Osteocyte (in vitro differentiated cells): ENCODE data around the gene HOXA7. TPM values are rescaled to one million over a fixed set of nuclear protein-coding genes. Genes with fewer than 3 reads are reported as not detected.

Experiments used
- DNase-seq: peaks from one replicate; pipeline ENCODE4 v3.0.0; 2021; ENCODE audit warnings: mixed read lengths; ENCODE audit not compliant: unreplicated experiment; ENCODE audit errors: extremely low spot score
- H3K27ac Mint-ChIP-seq: one replicate; pipeline ENCODE4 v1.8.0; 2021; ENCODE audit warnings: mild to moderate bottlenecking, mixed read lengths; ENCODE audit not compliant: unreplicated experiment
- H3K27me3 Mint-ChIP-seq: one replicate; pipeline ENCODE4 v1.8.0; 2021; ENCODE audit warnings: mixed read lengths; ENCODE audit not compliant: unreplicated experiment
- H3K36me3 Mint-ChIP-seq: one replicate; pipeline ENCODE4 v1.8.0; 2021; ENCODE audit warnings: mixed read lengths; ENCODE audit not compliant: unreplicated experiment
- H3K4me1 Mint-ChIP-seq: one replicate; pipeline ENCODE4 v1.8.0; 2021; ENCODE audit warnings: mixed read lengths; ENCODE audit not compliant: unreplicated experiment
- H3K4me3 Mint-ChIP-seq: one replicate; pipeline ENCODE4 v1.8.0; 2021; ENCODE audit warnings: mild to moderate bottlenecking, moderate library complexity, mixed read lengths; ENCODE audit not compliant: unreplicated experiment
- H3K9me3 Mint-ChIP-seq: one replicate; pipeline ENCODE4 v1.8.0; 2021; ENCODE audit warnings: mixed read lengths; ENCODE audit not compliant: unreplicated experiment
- CTCF ChIP-seq: fragments of 200-600 bp; sonication (generic); IDR thresholded peaks from 2 replicates; pipeline ENCODE4 v1.5.0; 2021; ENCODE audit warnings: antibody characterized with exemption, mild to moderate bottlenecking, moderate library complexity
- total RNA-seq: library from RNA; stranded (reverse); gene quantifications from 2 replicates; pipeline ENCODE4 v1.2.1, GENCODE V29; 2021

The HOXA7 gene
- total RNA-seq, 1 donor from 2014 or later, result not detected

DNA sequence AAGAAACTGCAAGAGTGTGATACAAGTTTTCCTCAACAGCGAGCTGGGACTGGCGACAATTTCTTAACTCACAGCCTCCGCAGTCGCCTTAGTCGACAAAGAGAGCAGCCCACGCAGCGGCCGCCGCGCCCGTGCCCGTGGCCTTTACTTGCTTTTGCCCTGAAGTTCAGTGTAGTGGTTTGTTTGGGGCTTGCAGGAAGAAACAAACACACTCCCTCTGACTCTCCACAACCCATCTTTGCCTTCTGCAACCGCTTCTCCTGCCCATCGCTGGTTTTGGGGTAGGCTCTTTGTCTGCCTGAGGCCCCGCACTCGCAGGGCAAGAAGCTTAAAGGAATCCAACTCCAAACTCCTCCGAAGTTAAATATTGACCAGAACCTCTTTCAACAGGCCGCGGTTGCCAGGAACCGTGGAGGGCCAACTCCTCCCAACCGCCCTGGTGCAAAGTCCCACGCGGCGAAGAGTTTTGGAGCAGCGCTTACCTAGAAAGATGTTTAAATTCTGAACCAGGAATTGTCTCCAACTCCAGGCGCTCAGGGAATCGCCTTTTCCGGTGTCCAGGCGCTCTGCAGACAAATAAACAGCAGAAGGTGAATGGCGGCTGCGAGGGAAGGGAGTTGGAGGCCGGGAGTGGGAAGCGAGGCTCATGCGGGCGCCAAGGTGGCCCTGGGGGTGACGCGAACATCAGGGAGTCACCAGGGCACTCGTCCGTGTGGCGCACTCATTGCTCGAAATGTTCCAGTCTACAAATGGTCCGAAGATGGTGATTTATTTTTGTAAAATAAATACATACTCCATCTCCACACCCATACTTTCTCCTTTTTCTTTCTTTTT is 34.2 kb downstream of the HOXA7 start:
- no peak for DNase-seq
- H3K9me3 Mint-ChIP-seq, result no peaks in the 10 kb centered on the region
- no peaks in the 10 kb centered on the region for H3K4me1 Mint-ChIP-seq
- no peak overlapping the region for H3K4me3 Mint-ChIP-seq
- no peaks in the 10 kb centered on the region for H3K36me3 Mint-ChIP-seq
- TF ChIP-seq CTCF, result no peak
- H3K27ac Mint-ChIP-seq, result no peak overlapping the region
- peaks cover 96% of the 10 kb centered on the region for H3K27me3 Mint-ChIP-seq

DNA sequence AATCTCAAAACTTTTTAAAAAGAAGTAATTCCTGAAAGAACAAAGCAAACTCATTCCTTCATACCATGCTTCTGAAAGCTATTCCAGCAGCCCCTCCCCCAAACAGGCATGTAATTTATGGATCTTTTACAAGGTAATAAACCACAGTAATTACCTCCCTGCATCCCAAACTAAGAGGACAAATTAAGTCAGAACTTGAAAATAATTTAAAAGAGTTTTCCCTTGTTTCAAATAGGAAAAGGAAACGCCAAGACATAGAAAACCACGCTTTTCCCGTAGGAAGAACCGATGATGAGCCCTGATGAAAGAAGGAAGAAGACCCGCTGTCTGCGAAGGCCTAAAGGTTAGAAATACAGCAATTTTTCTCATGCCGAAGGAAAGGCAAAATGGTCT is 34.8 kb downstream of the HOXA7 start:
- Mint-ChIP-seq H3K4me1 (no peaks in the 10 kb centered on the region), H3K9me3 (no peaks in the 10 kb centered on the region), H3K36me3 (no peaks in the 10 kb centered on the region), H3K4me3 (no peak overlapping the region), H3K27me3 (peaks cover 96% of the 10 kb centered on the region), H3K27ac (no peak overlapping the region)
- no peak for TF ChIP-seq CTCF
- DNase-seq, result no peak

GRCh38 chr7:27119412-27119911 is 37.0 kb downstream of the HOXA7 start:
- Mint-ChIP-seq H3K36me3 (no peaks in the 10 kb centered on the region), H3K27ac (no peak overlapping the region), H3K4me3 (no peak overlapping the region), H3K9me3 (no peaks in the 10 kb centered on the region), H3K4me1 (peaks cover 1% of the 10 kb centered on the region), H3K27me3 (peaks cover 93% of the 10 kb centered on the region)
- no peak for TF ChIP-seq CTCF
- DNase-seq, result no peak

DNA sequence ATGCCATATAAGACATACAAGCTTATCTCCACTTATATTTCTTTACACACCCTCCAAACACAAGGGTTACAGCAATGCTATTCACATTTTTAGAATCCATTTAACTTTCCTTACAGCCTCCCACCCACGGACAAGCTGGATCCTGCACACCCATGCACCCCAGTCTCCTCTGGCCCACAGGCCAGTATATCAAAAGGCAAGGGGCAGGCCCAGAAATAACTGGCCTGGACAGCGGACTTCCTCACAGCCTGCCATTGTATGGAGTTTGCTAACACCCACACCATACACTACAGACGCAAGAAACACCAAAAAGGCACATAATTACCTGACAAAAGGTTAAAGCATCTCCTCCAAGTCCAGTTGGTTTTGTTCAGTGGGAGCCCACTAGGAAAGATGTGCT is 37.9 kb downstream of the HOXA7 start:
- Mint-ChIP-seq H3K4me1 (peaks cover 1% of the 10 kb centered on the region), H3K9me3 (no peaks in the 10 kb centered on the region), H3K36me3 (no peaks in the 10 kb centered on the region), H3K27me3 (peaks cover 88% of the 10 kb centered on the region), H3K27ac (no peak overlapping the region), H3K4me3 (no peak overlapping the region)
- no peak for DNase-seq
- no peak for TF ChIP-seq CTCF

- Mint-ChIP-seq H3K36me3 (no peaks in the 10 kb centered on the region), H3K9me3 (no peaks in the 10 kb centered on the region), H3K4me1 (peaks cover 1% of the 10 kb centered on the region), H3K4me3 (no peak overlapping the region), H3K27me3 (peaks cover 86% of the 10 kb centered on the region), H3K27ac (no peak overlapping the region)
- TF ChIP-seq CTCF, result no peak
- DNase-seq, result no peak
These were observed 38.5 kb downstream of the HOXA7 start for GRCh38 chr7:27117887-27118491.
